Parathyroid adenoma (tissue), 2 donors: ENCODE measurements around the gene CADM1.

Experiments used
- H2AFZ ChIP-seq: fragments of 300-600 bp; sonication (generic); one replicate; pipeline ENCODE4 v1.7.0; 2017; ENCODE audit warnings: antibody characterized with exemption, mild to moderate bottlenecking
- H3K27ac ChIP-seq: fragments of 300-600 bp; sonication (generic); one replicate; pipeline ENCODE4 v1.7.0; 2017
- H3K27me3 ChIP-seq: fragments of 300-600 bp; sonication (generic); one replicate; pipeline ENCODE4 v1.7.0; 2017; ENCODE audit warnings: low read length; ENCODE audit not compliant: control insufficient read depth, insufficient read depth
- H3K36me3 ChIP-seq: fragments of 300-600 bp; sonication (generic); one replicate; pipeline ENCODE4 v1.7.0; 2017; ENCODE audit warnings: low read length; ENCODE audit not compliant: control insufficient read depth, insufficient read depth
- H3K4me1 ChIP-seq: fragments of 300-600 bp; sonication (generic); one replicate; pipeline ENCODE4 v1.7.0; 2017; ENCODE audit warnings: control low read depth
- H3K4me2 ChIP-seq: fragments of 300-600 bp; sonication (generic); one replicate; pipeline ENCODE4 v1.7.0; 2017; ENCODE audit warnings: low read length
- H3K4me3 ChIP-seq: fragments of 300-600 bp; sonication (generic); one replicate; pipeline ENCODE4 v1.7.0; 2017; ENCODE audit warnings: low read depth, low read length
- H3K79me2 ChIP-seq: fragments of 300-600 bp; sonication (generic); one replicate; pipeline ENCODE4 v1.7.0; 2017; ENCODE audit warnings: control low read depth
- H3K9ac ChIP-seq: fragments of 300-600 bp; sonication (generic); one replicate; pipeline ENCODE4 v1.7.0; 2017; ENCODE audit warnings: mild to moderate bottlenecking
- H3K9me3 ChIP-seq: fragments of 300-600 bp; sonication (generic); one replicate; pipeline ENCODE4 v1.7.0; 2017; ENCODE audit warnings: low read length; ENCODE audit not compliant: control insufficient read depth
- CTCF ChIP-seq: fragments of 300-600 bp; sonication (generic); IDR thresholded peaks from one replicate; pipeline ENCODE4 v1.7.0; 2017; ENCODE audit warnings: antibody characterized with exemption, mild to moderate bottlenecking
- donor health status: primary hyperparathyroidism.

Gene CADM1

GRCh38 chr11:115215694-115216617, 288.3 kb downstream of the CADM1 start:
- no peak overlapping the region for H3K4me3 ChIP-seq
- H3K9me3 ChIP-seq: no peaks in the 10 kb centered on the region
- no peaks in the 10 kb centered on the region for H3K27me3 ChIP-seq
- H3K4me2 ChIP-seq: no peak overlapping the region
- H3K4me1 ChIP-seq: no peaks in the 10 kb centered on the region
- H2AFZ ChIP-seq: no peak overlapping the region
- no peak overlapping the region for H3K27ac ChIP-seq
- no peak for TF ChIP-seq CTCF
- no peak overlapping the region for H3K9ac ChIP-seq
- no peaks in the 10 kb centered on the region for H3K36me3 ChIP-seq
- no peaks in the 10 kb centered on the region for H3K79me2 ChIP-seq

GRCh38 chr11:115214644-115215234, 289.5 kb downstream of the CADM1 start:
- Histone ChIP-seq H3K4me3 (no peak overlapping the region), H3K79me2 (no peaks in the 10 kb centered on the region), H3K9me3 (no peaks in the 10 kb centered on the region), H3K4me2 (no peak overlapping the region), H3K36me3 (no peaks in the 10 kb centered on the region), H3K27ac (no peak overlapping the region), H3K27me3 (no peaks in the 10 kb centered on the region), H3K4me1 (no peaks in the 10 kb centered on the region), H2AFZ (no peak overlapping the region), H3K9ac (no peak overlapping the region)
- TF ChIP-seq CTCF: no peak

GRCh38 chr11:115213007-115213406, 291.2 kb downstream of the CADM1 start:
- Histone ChIP-seq H2AFZ (no peak overlapping the region), H3K9me3 (no peaks in the 10 kb centered on the region), H3K79me2 (no peaks in the 10 kb centered on the region), H3K4me3 (no peak overlapping the region), H3K27me3 (no peaks in the 10 kb centered on the region), H3K4me1 (no peaks in the 10 kb centered on the region), H3K27ac (no peak overlapping the region), H3K9ac (no peak overlapping the region), H3K36me3 (no peaks in the 10 kb centered on the region), H3K4me2 (no peak overlapping the region)
- no peak for TF ChIP-seq CTCF

- Histone ChIP-seq H3K4me3 (no peak overlapping the region), H3K36me3 (no peaks in the 10 kb centered on the region), H3K27me3 (no peaks in the 10 kb centered on the region), H3K9me3 (no peaks in the 10 kb centered on the region), H3K4me1 (no peaks in the 10 kb centered on the region), H2AFZ (no peak overlapping the region), H3K79me2 (no peaks in the 10 kb centered on the region), H3K4me2 (no peak overlapping the region), H3K9ac (no peak overlapping the region), H3K27ac (no peak overlapping the region)
- no peak for TF ChIP-seq CTCF
Observed at GRCh38 chr11:115208808-115209259, 295.4 kb downstream of the CADM1 start.
